RWPE2 (cell line): ENCODE data around the gene AUH.
A peak's percentile ranks its signal among the peaks of the same experiment; 100 is the strongest.
"Not testable (repeated sequence)": the region's sequence is repeated elsewhere in the genome, so short reads cannot be mapped to it uniquely, and the experiment has no call there.

Experiments
- ATAC-seq: fragments of 200-7000 bp; cut with Tn5 transposase; 3 replicates; pipeline ENCODE4 v1.9.1; 2021; ENCODE audit warnings: low read depth
- DNase-seq: peaks from one replicate; pipeline ENCODE4 v3.0.0-alpha.2; 2020; ENCODE audit warnings: low spot score
- H3K27ac ChIP-seq: fragments of 450-650 bp; 2 replicates; pipeline ENCODE4 v1.5.1; 2017; ENCODE audit warnings: mild to moderate bottlenecking; ENCODE audit not compliant: poor library complexity, severe bottlenecking
- H3K27me3 ChIP-seq: fragments of 250-450 bp; sonication (Bioruptor Pico); 2 replicates; pipeline ENCODE4 v1.5.1; 2021; ENCODE audit warnings: mild to moderate bottlenecking, moderate library complexity; ENCODE audit not compliant: insufficient read depth, poor library complexity, severe bottlenecking
- H3K36me3 ChIP-seq: fragments of 250-450 bp; sonication (Bioruptor Pico); 2 replicates; pipeline ENCODE4 v1.5.1; 2020; ENCODE audit warnings: low read depth, mild to moderate bottlenecking, moderate library complexity
- H3K4me1 ChIP-seq: fragments of 250-450 bp; sonication (Bioruptor Pico); 2 replicates; pipeline ENCODE4 v1.5.1; 2021; ENCODE audit warnings: mild to moderate bottlenecking, moderate library complexity; ENCODE audit not compliant: insufficient read depth, poor library complexity, severe bottlenecking
- H3K4me3 ChIP-seq: fragments of 250-450 bp; sonication (Bioruptor Pico); 2 replicates; pipeline ENCODE4 v1.5.1; 2021; ENCODE audit warnings: mild to moderate bottlenecking, moderate library complexity; ENCODE audit not compliant: severe bottlenecking
- H3K9me3 ChIP-seq: fragments of 250-450 bp; sonication (Bioruptor Pico); 2 replicates; pipeline ENCODE4 v1.5.1; 2021; ENCODE audit warnings: mild to moderate bottlenecking, moderate library complexity; ENCODE audit not compliant: severe bottlenecking
- CTCF ChIP-seq: fragments of 450-650 bp; IDR thresholded peaks from one replicate; pipeline ENCODE4 v1.5.1; 2017; ENCODE audit warnings: mild to moderate bottlenecking, moderate library complexity; ENCODE audit not compliant: poor library complexity, severe bottlenecking

AUH gene

GRCh38 chr9:91391412-91391811 lies 29.7 kb upstream of the AUH start:
- Histone ChIP-seq H3K4me1 (peaks cover 24% of the 10 kb centered on the region), H3K4me3 (no peak overlapping the region), H3K9me3 (no peaks in the 10 kb centered on the region), H3K36me3 (no peaks in the 10 kb centered on the region), H3K27ac (peak overlapping the region; percentile 9), H3K27me3 (no peaks in the 10 kb centered on the region)
- TF ChIP-seq CTCF: no peak
- DNase-seq (no peak), ATAC-seq (no peak)

GRCh38 chr9:91389686-91390085 lies 28.0 kb upstream of the AUH start:
- ATAC-seq, H3K4me3 ChIP-seq, H3K27ac ChIP-seq: not testable (repeated sequence)

GRCh38 chr9:91386765-91387164 lies 25.0 kb upstream of the AUH start:
- Histone ChIP-seq H3K4me3 (no peak overlapping the region), H3K27me3 (no peaks in the 10 kb centered on the region), H3K36me3 (no peaks in the 10 kb centered on the region), H3K4me1 (peaks cover 8% of the 10 kb centered on the region), H3K9me3 (no peaks in the 10 kb centered on the region), H3K27ac (no peak overlapping the region)
- ATAC-seq (no peak), DNase-seq (no peak)
- TF ChIP-seq CTCF: no peak

More at GRCh38 chr9:91389686-91390085, 28.0 kb upstream of the AUH start:
- not testable (repeated sequence) for H3K4me1 ChIP-seq, H3K36me3 ChIP-seq, H3K9me3 ChIP-seq, DNase-seq, H3K27me3 ChIP-seq

GRCh38 chr9:91384954-91385353 lies 23.2 kb upstream of the AUH start:
- Histone ChIP-seq H3K27me3 (no peaks in the 10 kb centered on the region), H3K27ac (no peak overlapping the region), H3K36me3 (no peaks in the 10 kb centered on the region), H3K4me1 (peaks cover 3% of the 10 kb centered on the region), H3K4me3 (no peak overlapping the region), H3K9me3 (no peaks in the 10 kb centered on the region)
- DNase-seq: no peak
- ATAC-seq: no peak
- no peak for TF ChIP-seq CTCF

GRCh38 chr9:91383577-91383976 lies 21.9 kb upstream of the AUH start:
- Histone ChIP-seq H3K4me3 (no peak overlapping the region), H3K27ac (no peak overlapping the region), H3K4me1 (peaks cover 3% of the 10 kb centered on the region), H3K36me3 (no peaks in the 10 kb centered on the region), H3K9me3 (no peaks in the 10 kb centered on the region), H3K27me3 (no peaks in the 10 kb centered on the region)
- DNase-seq (no peak), ATAC-seq (no peak)
- no peak for TF ChIP-seq CTCF
